ENCODE results near the gene PEDS1. TPM values are rescaled to one million over a fixed set of nuclear protein-coding genes. Genes with fewer than 3 reads are reported as not detected.
"Not testable (repeated sequence)": the region's sequence is repeated elsewhere in the genome, so short reads cannot be mapped to it uniquely, and the experiment has no call there.

PEDS1 gene
- total and polyA plus RNA-seq, 4 donors, result 6.5 to 22.6 (median 15.5) TPM

DNA sequence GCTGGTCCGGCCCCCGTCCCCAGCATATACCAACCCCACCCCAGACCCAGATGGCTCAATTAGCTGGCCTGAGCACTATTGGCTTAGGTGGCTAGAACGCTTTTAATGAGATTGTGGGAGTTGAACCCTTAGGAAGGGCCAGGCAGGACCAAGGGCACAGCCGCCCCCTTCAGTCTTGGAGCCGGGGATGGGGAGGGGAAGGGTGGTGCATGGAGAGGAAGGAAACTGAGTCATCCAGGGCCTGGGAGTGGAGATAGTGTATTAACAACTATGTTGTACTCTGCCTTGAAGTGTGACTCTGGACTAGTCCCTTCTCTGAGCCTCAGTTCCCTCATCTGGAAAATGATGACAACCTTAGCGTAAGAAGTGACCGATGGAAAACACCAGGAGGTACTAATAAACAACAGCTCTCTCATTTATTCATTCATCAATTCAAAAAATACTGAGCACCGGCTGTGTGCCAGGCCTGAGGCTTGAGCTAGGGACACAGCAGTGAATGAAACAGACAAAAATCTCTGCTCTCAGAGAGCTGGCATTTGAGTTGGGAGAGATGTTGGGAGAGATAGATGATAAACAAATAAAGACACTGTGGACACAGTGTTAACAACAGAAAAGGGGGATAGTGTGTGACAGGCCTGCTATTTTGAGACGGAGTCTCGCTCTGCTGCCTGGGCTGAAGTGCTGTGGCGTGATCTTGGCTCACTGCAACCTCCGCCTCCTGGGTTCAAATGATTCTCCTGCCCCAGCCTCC lies 11.5 kb downstream of the PEDS1 start:
- Histone ChIP-seq H3K9me3 (ENCODE audit: control insufficient read depth, low read length) (no peaks in the 10 kb centered on the region), H3K4me1 (ENCODE audit: control insufficient read depth in 1 of 2, insufficient read depth in 2 of 2, low read length in 2 of 2) (no peaks in the 10 kb centered on the region), H3K36me3 (ENCODE audit: control insufficient read depth in 1 of 2, insufficient read depth in 2 of 2, low read length in 1 of 2) (no peaks in the 10 kb centered on the region), H3K27me3 (ENCODE audit: control insufficient read depth in 1 of 2, insufficient read depth in 2 of 2, low read length in 1 of 2) (no peaks in the 10 kb centered on the region), H3K4me3 (ENCODE audit: low read length in 2 of 2) (no peak overlapping the region), H3K27ac (ENCODE audit: low read depth in 1 of 2, low read length in 2 of 2) (no peak overlapping the region)
- intact Hi-C loops (cut with DNase I), result no loop called here
- ATAC-seq (ENCODE audit: low FRiP score), result no peak
- no peak for DNase-seq
- 89 to 92% methylated on average over 12 of the region's 12 CpGs for WGBS, 2 donors

- no peak overlapping the region for H3K27ac ChIP-seq (ENCODE audit: low read depth in 1 of 2, low read length in 2 of 2)
- intact Hi-C loops (cut with DNase I), result no loop called here
- H3K9me3 ChIP-seq (ENCODE audit: control insufficient read depth, low read length), result no peaks in the 10 kb centered on the region
- WGBS, 2 donors, result 87 to 89% methylated on average over 6 of the region's 6 CpGs
- no peak overlapping the region for H3K4me3 ChIP-seq (ENCODE audit: low read length in 2 of 2)
- DNase-seq (no peak), ATAC-seq (ENCODE audit: low FRiP score) (no peak)
- H3K4me1 ChIP-seq (ENCODE audit: control insufficient read depth in 1 of 2, insufficient read depth in 2 of 2, low read length in 2 of 2), result no peaks in the 10 kb centered on the region
- H3K36me3 ChIP-seq (ENCODE audit: control insufficient read depth in 1 of 2, insufficient read depth in 2 of 2, low read length in 1 of 2), result no peaks in the 10 kb centered on the region
- H3K27me3 ChIP-seq (ENCODE audit: control insufficient read depth in 1 of 2, insufficient read depth in 2 of 2, low read length in 1 of 2), result no peaks in the 10 kb centered on the region
Observed at GRCh38 chr20:50141018-50141675, 12.4 kb downstream of the PEDS1 start.

DNA sequence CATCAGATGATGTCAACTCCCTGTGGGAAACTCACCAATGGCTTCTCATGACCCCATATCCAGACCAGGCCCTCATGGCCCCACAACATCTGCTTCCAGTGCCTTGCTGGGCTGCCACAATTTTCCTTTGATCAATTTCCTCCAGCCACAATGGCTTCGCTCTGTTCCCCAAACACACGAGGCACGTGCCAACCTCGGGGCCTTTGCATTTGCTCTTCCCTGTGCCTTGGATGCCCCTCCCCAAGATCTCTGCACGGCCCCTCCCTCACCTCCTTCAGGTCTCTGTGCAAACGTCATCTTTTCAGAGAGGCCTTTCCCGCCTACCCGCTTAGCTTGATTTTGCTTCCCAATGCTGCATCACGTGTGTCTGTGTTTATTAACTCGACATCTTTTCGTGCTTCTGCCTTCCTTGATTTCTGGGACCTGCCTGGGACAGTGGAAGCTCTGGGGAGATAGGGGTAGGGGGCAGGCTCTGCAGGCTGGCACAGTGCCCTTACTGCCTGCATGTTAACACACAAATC lies 13.1 kb downstream of the PEDS1 start:
- Histone ChIP-seq H3K27ac (ENCODE audit: low read depth in 1 of 2, low read length in 2 of 2) (no peak overlapping the region), H3K9me3 (ENCODE audit: control insufficient read depth, low read length) (no peaks in the 10 kb centered on the region), H3K4me1 (ENCODE audit: control insufficient read depth in 1 of 2, insufficient read depth in 2 of 2, low read length in 2 of 2) (no peaks in the 10 kb centered on the region), H3K36me3 (ENCODE audit: control insufficient read depth in 1 of 2, insufficient read depth in 2 of 2, low read length in 1 of 2) (no peaks in the 10 kb centered on the region), H3K4me3 (ENCODE audit: low read length in 2 of 2) (no peak overlapping the region), H3K27me3 (ENCODE audit: control insufficient read depth in 1 of 2, insufficient read depth in 2 of 2, low read length in 1 of 2) (no peaks in the 10 kb centered on the region)
- DNase-seq (no peak), ATAC-seq (ENCODE audit: low FRiP score) (no peak)
- intact Hi-C loops (cut with DNase I), result no loop called here
- WGBS, 2 donors, result 89% methylated on average over 11 of the region's 11 CpGs

- H3K4me1 ChIP-seq (ENCODE audit: control insufficient read depth in 1 of 2, insufficient read depth in 2 of 2, low read length in 2 of 2), result no peaks in the 10 kb centered on the region
Observed at GRCh38 chr20:50138479-50139393, 14.8 kb downstream of the PEDS1 start.

DNA sequence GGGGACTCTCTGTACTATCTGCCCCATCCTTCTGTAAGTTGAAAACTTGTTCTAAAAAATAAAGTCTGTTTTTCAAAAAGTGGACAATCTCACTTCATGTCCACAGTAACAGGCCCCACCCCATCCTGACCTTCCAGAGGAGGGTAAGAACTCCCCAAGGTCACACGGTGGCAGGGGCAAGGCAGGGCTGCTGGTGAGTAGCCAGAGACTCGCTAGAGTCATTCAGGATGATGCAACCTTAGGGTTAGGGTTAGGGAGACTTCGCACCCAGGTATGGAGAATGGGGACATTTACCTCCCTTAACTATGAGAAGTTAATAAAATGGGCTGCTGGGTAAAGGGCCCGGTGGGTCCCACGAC lies 15.4 kb downstream of the PEDS1 start:
- H3K36me3 ChIP-seq (ENCODE audit: control insufficient read depth in 1 of 2, insufficient read depth in 2 of 2, low read length in 1 of 2), result no peaks in the 10 kb centered on the region
- no peak for ATAC-seq (ENCODE audit: low FRiP score)

More at GRCh38 chr20:50138479-50139393, 14.8 kb downstream of the PEDS1 start:
- Histone ChIP-seq H3K36me3 (ENCODE audit: control insufficient read depth in 1 of 2, insufficient read depth in 2 of 2, low read length in 1 of 2) (no peaks in the 10 kb centered on the region), H3K9me3 (ENCODE audit: control insufficient read depth, low read length) (no peaks in the 10 kb centered on the region), H3K27me3 (ENCODE audit: control insufficient read depth in 1 of 2, insufficient read depth in 2 of 2, low read length in 1 of 2) (no peaks in the 10 kb centered on the region), H3K27ac (ENCODE audit: low read depth in 1 of 2, low read length in 2 of 2) (no peak overlapping the region), H3K4me3 (ENCODE audit: low read length in 2 of 2) (no peak overlapping the region)
- intact Hi-C loops (cut with DNase I), result no loop called here
- 76 to 78% methylated on average over 29 of the region's 29 CpGs for WGBS, 2 donors
- DNase-seq (no peak), ATAC-seq (ENCODE audit: low FRiP score) (peak; percentile 12)

GRCh38 chr20:50137702-50138101 lies 15.8 kb downstream of the PEDS1 start:
- H3K4me3 ChIP-seq (ENCODE audit: low read length in 2 of 2); H3K27ac ChIP-seq (ENCODE audit: low read depth in 1 of 2, low read length in 2 of 2); H3K36me3 ChIP-seq (ENCODE audit: control insufficient read depth in 1 of 2, insufficient read depth in 2 of 2, low read length in 1 of 2); ATAC-seq (ENCODE audit: low FRiP score); H3K4me1 ChIP-seq (ENCODE audit: control insufficient read depth in 1 of 2, insufficient read depth in 2 of 2, low read length in 2 of 2); H3K9me3 ChIP-seq (ENCODE audit: control insufficient read depth, low read length); DNase-seq; H3K27me3 ChIP-seq (ENCODE audit: control insufficient read depth in 1 of 2, insufficient read depth in 2 of 2, low read length in 1 of 2); intact Hi-C loops (cut with DNase I): not testable (repeated sequence)
- WGBS, 2 donors, result 93 to 95% methylated on average over 13 of the region's 13 CpGs

More for the DNA sequence above, 15.4 kb downstream of the PEDS1 start:
- 86 to 93% methylated on average over 5 of the region's 5 CpGs for WGBS, 2 donors
- Histone ChIP-seq H3K4me1 (ENCODE audit: control insufficient read depth in 1 of 2, insufficient read depth in 2 of 2, low read length in 2 of 2) (no peaks in the 10 kb centered on the region), H3K4me3 (ENCODE audit: low read length in 2 of 2) (no peak overlapping the region), H3K27me3 (ENCODE audit: control insufficient read depth in 1 of 2, insufficient read depth in 2 of 2, low read length in 1 of 2) (no peaks in the 10 kb centered on the region), H3K27ac (ENCODE audit: low read depth in 1 of 2, low read length in 2 of 2) (no peak overlapping the region), H3K9me3 (ENCODE audit: control insufficient read depth, low read length) (no peaks in the 10 kb centered on the region)
- intact Hi-C loops (cut with DNase I), result no loop called here
- DNase-seq, result no peak

DNA sequence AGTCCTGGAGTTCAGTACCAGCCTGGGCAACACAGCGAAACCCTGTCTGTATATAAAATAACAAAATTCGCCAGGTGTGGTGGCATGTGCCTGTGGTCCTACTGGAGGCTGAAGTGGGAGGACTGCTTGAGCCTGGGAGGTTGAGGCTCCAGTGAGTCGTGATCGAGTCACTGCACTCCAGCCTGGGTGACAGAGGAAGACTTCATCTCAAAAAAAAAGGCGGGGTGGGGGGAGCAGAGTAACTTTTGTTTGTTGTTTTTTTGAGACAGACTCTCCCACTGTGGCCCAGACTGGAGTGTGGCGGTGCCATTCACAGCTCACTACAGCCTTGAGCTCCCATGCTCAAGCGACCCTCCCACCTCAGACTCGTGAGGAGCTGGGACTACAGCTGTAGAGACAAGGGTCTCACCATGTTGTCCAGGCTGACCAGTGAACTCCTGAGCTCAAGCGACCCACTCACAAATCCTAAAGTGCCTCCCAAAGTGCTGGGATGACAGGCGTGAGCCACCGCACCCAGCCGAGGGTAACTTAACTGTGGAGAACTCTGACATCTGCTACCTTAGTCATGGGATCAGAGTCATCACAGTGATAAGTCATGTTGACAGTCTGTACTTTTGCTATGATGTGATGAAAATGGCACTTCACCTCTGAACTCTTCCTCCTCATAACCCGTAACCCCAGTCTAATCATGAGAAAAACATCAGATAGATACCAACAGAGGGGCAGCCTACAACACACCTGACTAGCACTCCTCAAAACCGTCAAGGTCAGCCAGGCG lies 16.5 kb downstream of the PEDS1 start:
- H3K27ac ChIP-seq (ENCODE audit: low read depth in 1 of 2, low read length in 2 of 2), result no peak overlapping the region
- H3K4me3 ChIP-seq (ENCODE audit: low read length in 2 of 2), result no peak overlapping the region
- no peaks in the 10 kb centered on the region for H3K27me3 ChIP-seq (ENCODE audit: control insufficient read depth in 1 of 2, insufficient read depth in 2 of 2, low read length in 1 of 2)
- ATAC-seq (ENCODE audit: low FRiP score) (no peak), DNase-seq (no peak)
- no peaks in the 10 kb centered on the region for H3K4me1 ChIP-seq (ENCODE audit: control insufficient read depth in 1 of 2, insufficient read depth in 2 of 2, low read length in 2 of 2)
- no peaks in the 10 kb centered on the region for H3K9me3 ChIP-seq (ENCODE audit: control insufficient read depth, low read length)
- no peaks in the 10 kb centered on the region for H3K36me3 ChIP-seq (ENCODE audit: control insufficient read depth in 1 of 2, insufficient read depth in 2 of 2, low read length in 1 of 2)
- 93 to 94% methylated on average over 15 of the region's 15 CpGs for WGBS, 2 donors
- intact Hi-C loops (cut with DNase I), result no loop called here

DNA sequence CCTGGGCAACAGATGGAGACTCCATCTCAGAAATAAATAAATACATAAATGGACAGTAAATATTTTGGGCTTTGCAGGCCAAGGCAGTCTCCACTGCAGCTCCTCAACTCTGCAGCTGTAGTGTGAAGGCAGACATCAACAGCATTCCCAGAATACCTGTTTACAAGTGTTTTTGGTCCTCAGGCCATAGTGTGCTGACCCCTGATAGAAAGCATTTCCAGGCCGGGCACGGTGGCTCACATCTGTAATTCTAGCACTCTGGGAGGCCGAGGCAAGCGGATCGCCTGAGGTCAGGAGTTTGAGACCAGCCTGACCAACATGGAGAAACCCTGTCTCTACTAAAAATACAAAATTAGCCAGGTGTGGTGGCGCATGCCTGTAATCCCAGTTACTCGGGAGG lies 18.4 kb downstream of the PEDS1 start:
- H3K27me3 ChIP-seq (ENCODE audit: control insufficient read depth in 1 of 2, insufficient read depth in 2 of 2, low read length in 1 of 2); H3K9me3 ChIP-seq (ENCODE audit: control insufficient read depth, low read length); intact Hi-C loops (cut with DNase I); H3K4me3 ChIP-seq (ENCODE audit: low read length in 2 of 2); H3K36me3 ChIP-seq (ENCODE audit: control insufficient read depth in 1 of 2, insufficient read depth in 2 of 2, low read length in 1 of 2); H3K4me1 ChIP-seq (ENCODE audit: control insufficient read depth in 1 of 2, insufficient read depth in 2 of 2, low read length in 2 of 2); ATAC-seq (ENCODE audit: low FRiP score); H3K27ac ChIP-seq (ENCODE audit: low read depth in 1 of 2, low read length in 2 of 2); DNase-seq: not testable (repeated sequence)
- WGBS, 2 donors, result 94 to 95% methylated on average over 7 of the region's 7 CpGs

Measured in aorta (tissue), 5 donors.